Liver (tissue), 9 donors: ENCODE data around the gene CDH22. TPM values are rescaled to one million over a fixed set of nuclear protein-coding genes. Genes with fewer than 3 reads are reported as not detected.

ENCODE experiments used
- DNase-seq: peaks from one replicate; pipeline ENCODE4 v3.0.0-alpha.2; 2017; ENCODE audit warnings: low spot score
- H3K27ac ChIP-seq, 2 donors: one replicate each; pipeline ENCODE4 v1.7.0; 2013; ENCODE audit warnings: inconsistent platforms in 2 of 2, low read length in 2 of 2, control low read depth in 1 of 2, low read depth in 1 of 2, mild to moderate bottlenecking in 1 of 2
- H3K27me3 ChIP-seq, 4 donors: one replicate each; pipeline versions ENCODE4 v1.6.1 to v1.7.0; 2013; ENCODE audit warnings: low read length in 3 of 4, inconsistent platforms in 1 of 4, mild to moderate bottlenecking in 1 of 4, moderate library complexity in 1 of 4; ENCODE audit not compliant: control insufficient read depth in 4 of 4, insufficient read depth in 4 of 4
- H3K36me3 ChIP-seq, 4 donors: one replicate each; pipeline versions ENCODE4 v1.6.1 to v1.7.0; 2013; ENCODE audit warnings: low read length in 3 of 4, mild to moderate bottlenecking in 3 of 4, low read depth in 1 of 4, moderate library complexity in 1 of 4; ENCODE audit not compliant: control insufficient read depth in 4 of 4, insufficient read depth in 3 of 4
- H3K4me1 ChIP-seq, 4 donors: one replicate each; pipeline versions ENCODE4 v1.6.1 to v1.7.0; 2013; ENCODE audit warnings: low read length in 3 of 4, mild to moderate bottlenecking in 3 of 4, moderate library complexity in 1 of 4; ENCODE audit not compliant: control insufficient read depth in 4 of 4, insufficient read depth in 4 of 4
- H3K4me3 ChIP-seq, 3 donors: one replicate each; pipeline versions ENCODE4 v1.6.1 to v1.7.0; 2013; ENCODE audit warnings: low read length in 3 of 3, control low read depth in 1 of 3, low read depth in 1 of 3, mild to moderate bottlenecking in 1 of 3
- H3K9ac ChIP-seq, 2 donors: one replicate each; pipeline ENCODE4 v1.7.0; 2013; ENCODE audit warnings: low read length in 2 of 2, mild to moderate bottlenecking in 2 of 2, moderate library complexity in 2 of 2, control low read depth in 1 of 2, low read depth in 1 of 2
- H3K9me3 ChIP-seq, 4 donors: one replicate each; pipeline versions ENCODE4 v1.6.1 to v1.7.0; 2013; ENCODE audit warnings: low read length in 3 of 4; ENCODE audit not compliant: control insufficient read depth in 4 of 4
- CTCF ChIP-seq: fragments of 150-350 bp; IDR thresholded peaks from 2 replicates; pipeline ENCODE4 v1.5.1; 2017; ENCODE audit warnings: improper control_type of control experiment, low read depth, low read length; ENCODE audit not compliant: missing input control
- EGR1 ChIP-seq, 2 donors: IDR thresholded peaks; 2 replicates each; pipeline ENCODE4 v1.6.1; 2016 to 2018; ENCODE audit warnings: antibody characterized with exemption in 2 of 2, low read depth in 2 of 2
- FOXA1 ChIP-seq: IDR thresholded peaks from 2 replicates; pipeline ENCODE4 v1.6.1; 2016; ENCODE audit warnings: antibody characterized with exemption
- FOXA2 ChIP-seq: IDR thresholded peaks from 2 replicates; pipeline ENCODE4 v1.6.1; 2016; ENCODE audit warnings: antibody characterized with exemption
- GABPA ChIP-seq, 2 donors: IDR thresholded peaks in 1 of 2; conservative IDR thresholded peaks in 1 of 2; 2 replicates each; pipeline ENCODE4 v1.6.1; 2016; ENCODE audit warnings: antibody characterized with exemption in 2 of 2, mild to moderate bottlenecking in 1 of 2, moderate library complexity in 1 of 2
- HNF4A ChIP-seq, 2 donors: conservative IDR thresholded peaks; 2 replicates each; pipeline ENCODE4 v1.6.1; 2016; ENCODE audit warnings: antibody characterized with exemption in 2 of 2, mild to moderate bottlenecking in 2 of 2
- HNF4G ChIP-seq: IDR thresholded peaks from 2 replicates; pipeline ENCODE4 v1.6.1; 2016; ENCODE audit warnings: antibody characterized with exemption
- JUND ChIP-seq, 2 donors: IDR thresholded peaks; 2 replicates each; pipeline ENCODE4 v1.6.1; 2016; ENCODE audit warnings: antibody characterized with exemption in 2 of 2
- MAX ChIP-seq: IDR thresholded peaks from 2 replicates; pipeline ENCODE4 v1.6.1; 2016; ENCODE audit warnings: antibody characterized with exemption
- NR2F2 ChIP-seq: IDR thresholded peaks from 2 replicates; pipeline ENCODE4 v1.6.1; 2016; ENCODE audit warnings: antibody characterized with exemption
- RAD21 ChIP-seq, 2 donors: IDR thresholded peaks; 2 replicates each; pipeline ENCODE4 v1.6.1; 2016; ENCODE audit warnings: antibody characterized with exemption in 2 of 2, mild to moderate bottlenecking in 2 of 2
- REST ChIP-seq: IDR thresholded peaks from 2 replicates; pipeline ENCODE4 v1.6.1; 2016; ENCODE audit warnings: antibody characterized with exemption, mild to moderate bottlenecking
- RXRA ChIP-seq, 2 donors: IDR thresholded peaks; 2 replicates each; pipeline ENCODE4 v1.6.1; 2017 to 2018; ENCODE audit warnings: antibody characterized with exemption in 2 of 2, mild to moderate bottlenecking in 1 of 2
- SP1 ChIP-seq: IDR thresholded peaks from 2 replicates; pipeline ENCODE4 v1.6.1; 2018; ENCODE audit warnings: antibody characterized with exemption, mild to moderate bottlenecking
- TAF1 ChIP-seq: conservative IDR thresholded peaks from 2 replicates; pipeline ENCODE4 v1.6.1; 2016; ENCODE audit warnings: antibody characterized with exemption, mild to moderate bottlenecking
- YY1 ChIP-seq: IDR thresholded peaks from 2 replicates; pipeline ENCODE4 v1.6.1; 2016; ENCODE audit warnings: antibody characterized with exemption, mild to moderate bottlenecking
- WGBS: extraction: QIAGEN DNeasy Blood & Tissue Kit; methylation state at CpG from one replicate; pipeline ENCODE4 v1.1.7; 2013; 5-methylcytosine and 5-hydroxymethylcytosine counted together
- polyA plus RNA-seq, 2 donors: library from polyadenylated mRNA; stranded (reverse) in 1 of 2; unstranded in 1 of 2; fragments of 200-250 nt in 1 of 2; fragments of >200 nt in 1 of 2; fragmentation: Nextera tagmentation in 1 of 2; extraction: Ambion mirVana in 1 of 2; gene quantifications; one replicate each; pipeline versions ENCODE4 v1.2.1 to v1.2.3, GENCODE V29; 2013 to 2015
- total RNA-seq, 2 donors: library from RNA; depleted of rRNA; stranded (reverse); fragments of >200 nt; gene quantifications; one replicate each; pipeline ENCODE4 v1.2.3, GENCODE V29; 2014
- donor health status: healthy.
- donor health status: healthy.
- donor health status: healthy.
- donor health status: healthy.
- donor health status: healthy.

Gene CDH22
- total and polyA plus RNA-seq, 4 donors: 0.02 TPM; not detected in 3

DNA sequence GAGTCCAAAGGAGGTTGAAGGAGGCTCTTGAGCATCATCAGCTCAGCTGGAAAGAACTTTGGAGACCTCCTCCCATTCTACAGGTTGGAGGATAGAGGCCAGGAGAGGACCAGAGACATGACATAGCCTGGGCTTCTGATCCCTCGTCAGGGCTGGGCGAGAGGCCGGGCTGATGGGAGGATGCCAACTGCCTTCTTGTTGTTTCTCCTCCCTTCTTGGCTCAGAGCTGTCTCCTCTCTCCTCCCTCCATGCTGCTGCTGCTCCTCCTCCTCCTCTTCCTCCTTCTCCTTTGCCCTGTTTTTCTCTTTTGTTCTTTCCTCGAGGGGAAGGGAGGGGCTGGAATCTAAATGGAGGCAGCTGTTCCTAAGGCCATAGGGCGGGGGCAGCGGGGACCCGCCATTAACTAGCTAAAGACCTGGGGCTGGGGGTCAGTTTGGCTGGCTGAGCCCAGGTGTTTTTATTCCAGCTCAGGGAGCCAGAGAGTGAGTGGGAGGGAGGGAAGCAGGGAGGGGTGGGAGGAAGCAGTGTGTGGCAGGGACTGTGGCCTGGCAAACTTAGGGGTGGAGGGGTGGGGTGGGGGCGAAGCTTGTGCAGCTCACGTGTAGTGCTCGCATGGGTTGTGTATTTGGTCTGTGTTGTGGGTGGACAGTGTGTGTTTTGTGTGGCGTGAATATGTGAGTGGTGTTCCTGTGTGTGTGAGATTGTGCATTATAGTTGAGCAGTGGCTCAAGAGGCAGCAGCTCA lies 105.4 kb downstream of the CDH22 start:
- WGBS: 45% methylated on average over 11 of the region's 11 CpGs
- TF ChIP-seq TAF1 (no peak), RAD21 (IDR thresholded peaks at IDR 0.05) (no peak), FOXA2 (no peak), MAX (no peak), FOXA1 (no peak), HNF4G (no peak), YY1 (no peak), JUND (IDR thresholded peaks at IDR 0.05) (no peak), RXRA (IDR thresholded peaks at IDR 0.05) (no peak), GABPA (IDR thresholded peaks at IDR 0.05 in 1 of 2, conservative IDR thresholded peaks at IDR 0.05 in 1 of 2) (no peak)
- H3K36me3 ChIP-seq: no peaks in the 10 kb centered on the region
- DNase-seq: no peak
- H3K9me3 ChIP-seq: no peaks in the 10 kb centered on the region
- no peak overlapping the region for H3K27ac ChIP-seq
- H3K4me1 ChIP-seq: no peaks in the 10 kb centered on the region
- no peak overlapping the region for H3K4me3 ChIP-seq
- H3K9ac ChIP-seq: no peak overlapping the region
- H3K27me3 ChIP-seq: peaks cover 0 to 17% (median 3%) of the 10 kb centered on the region in 4 donors

DNA sequence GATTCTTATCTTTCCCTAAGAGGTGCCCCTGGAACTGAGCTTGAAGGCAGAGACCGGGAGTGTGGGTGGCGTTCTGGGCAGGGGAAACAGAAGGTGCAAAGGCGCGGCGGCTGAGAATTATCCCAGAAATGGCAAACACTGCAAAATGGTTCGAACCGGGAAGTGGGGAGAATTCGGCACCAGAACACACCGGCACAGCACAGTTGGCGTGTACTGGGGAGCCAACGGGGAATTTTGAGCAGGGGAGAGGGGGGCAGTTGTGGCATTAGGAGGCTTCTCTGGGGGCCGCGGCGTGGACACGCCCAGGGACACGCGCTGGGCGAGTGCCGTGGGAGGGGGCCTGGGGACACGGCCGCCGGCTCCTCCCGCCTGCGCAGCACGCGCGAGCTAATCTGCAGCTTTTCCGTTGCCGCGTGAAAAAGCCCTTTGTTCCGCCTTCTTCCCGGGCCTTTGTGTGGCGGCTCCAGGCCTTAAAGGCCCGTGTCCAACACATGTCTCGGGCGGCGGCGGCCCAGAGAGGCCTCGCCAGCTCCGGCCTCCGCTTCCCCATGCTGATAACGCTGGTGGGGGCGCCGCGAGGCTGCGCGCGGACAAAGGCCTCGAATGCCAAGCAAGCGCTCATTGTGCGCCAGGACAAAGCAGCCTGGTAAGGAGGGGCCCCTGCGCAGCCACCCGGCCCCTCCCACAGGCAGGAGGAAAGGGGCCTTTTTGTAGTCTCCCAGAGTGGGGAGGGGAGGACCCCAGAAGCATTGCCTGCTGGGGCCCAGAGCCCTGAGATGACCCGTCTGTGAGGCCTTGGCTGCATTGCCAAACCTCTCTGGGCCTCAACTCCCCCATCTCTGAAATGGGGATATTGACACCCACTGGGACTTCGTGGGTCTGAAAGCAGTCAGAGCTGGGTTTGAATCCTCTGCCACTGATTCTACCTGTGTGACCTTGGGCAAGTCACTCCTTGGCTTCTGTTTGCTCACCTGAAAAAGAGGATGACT lies 107.4 kb downstream of the CDH22 start:
- TF ChIP-seq SP1 (no peak), JUND (IDR thresholded peaks at IDR 0.05) (no peak), NR2F2 (no peak)
- Histone ChIP-seq H3K4me1 (no peaks in the 10 kb centered on the region), H3K9me3 (no peaks in the 10 kb centered on the region), H3K9ac (no peak overlapping the region), H3K36me3 (no peaks in the 10 kb centered on the region), H3K27ac (no peak overlapping the region), H3K4me3 (no peak overlapping the region), H3K27me3 (peaks cover 0 to 9% (median 3%) of the 10 kb centered on the region in 4 donors)
- WGBS: 39% methylated on average over 55 of the region's 55 CpGs
- DNase-seq: no peak

GRCh38 chr20:46199198-46199597 lies 109.1 kb downstream of the CDH22 start:
- Histone ChIP-seq H3K27ac (no peak overlapping the region), H3K9me3 (no peaks in the 10 kb centered on the region), H3K36me3 (no peaks in the 10 kb centered on the region), H3K9ac (no peak overlapping the region), H3K27me3 (peaks cover 0 to 9% (median 3%) of the 10 kb centered on the region in 4 donors), H3K4me3 (no peak overlapping the region), H3K4me1 (no peaks in the 10 kb centered on the region)
- TF ChIP-seq JUND (IDR thresholded peaks at IDR 0.05) (no peak), SP1 (no peak)
- DNase-seq: no peak
- 15% methylated on average over 21 of the region's 21 CpGs for WGBS

GRCh38 chr20:46196990-46197389 lies 111.3 kb downstream of the CDH22 start:
- Histone ChIP-seq H3K36me3 (no peaks in the 10 kb centered on the region), H3K27me3 (peaks cover 0 to 6% (median 1%) of the 10 kb centered on the region in 4 donors), H3K27ac (no peak overlapping the region), H3K4me3 (no peak overlapping the region), H3K9ac (no peak overlapping the region), H3K4me1 (no peaks in the 10 kb centered on the region), H3K9me3 (no peaks in the 10 kb centered on the region)
- 52% methylated on average over 3 of the region's 3 CpGs for WGBS
- DNase-seq: no peak
- TF ChIP-seq YY1 (no peak), EGR1 (IDR thresholded peaks at IDR 0.05; ENCODE audit: low read depth in 2 of 2) (no peak), HNF4A (conservative IDR thresholded peaks at IDR 0.05) (no peak), REST (no peak), HNF4G (no peak), CTCF (no peak), FOXA1 (no peak), MAX (no peak)
